H7 (cell line): Measurements from ENCODE around the gene FAM118A. TPM values are rescaled to one million over a fixed set of nuclear protein-coding genes. Genes with fewer than 3 reads are reported as not detected.
"Not testable (repeated sequence)": the region's sequence is repeated elsewhere in the genome, so short reads cannot be mapped to it uniquely, and the experiment has no call there.

Experiments
- DNase-seq: peaks from one replicate; pipeline ENCODE4 v3.0.0; 2012
- H3K27me3 ChIP-seq: 2 replicates; pipeline ENCODE4 v1.6.0; 2011; ENCODE audit warnings: mild to moderate bottlenecking, low read length; ENCODE audit not compliant: control insufficient read depth, insufficient read depth
- H3K36me3 ChIP-seq: replicated peaks from 2 replicates; pipeline ENCODE4 v1.5.1; 2011; ENCODE audit warnings: low read length; ENCODE audit not compliant: control insufficient read depth, insufficient read depth
- H3K4me3 ChIP-seq: 2 replicates; pipeline ENCODE4 v1.5.1; 2011; ENCODE audit warnings: low read depth, mild to moderate bottlenecking, control low read depth, low read length, moderate library complexity; ENCODE audit not compliant: insufficient read depth
- total RNA-seq: library from RNA; depleted of rRNA; stranded (reverse); fragments of >200 nt; shearing (Covaris generic); gene quantifications from 2 replicates; pipeline ENCODE4 v1.2.3, GENCODE V29; 2014

The FAM118A gene
- total RNA-seq, 1 experiment from 2014 or later: 15.7 TPM

DNA sequence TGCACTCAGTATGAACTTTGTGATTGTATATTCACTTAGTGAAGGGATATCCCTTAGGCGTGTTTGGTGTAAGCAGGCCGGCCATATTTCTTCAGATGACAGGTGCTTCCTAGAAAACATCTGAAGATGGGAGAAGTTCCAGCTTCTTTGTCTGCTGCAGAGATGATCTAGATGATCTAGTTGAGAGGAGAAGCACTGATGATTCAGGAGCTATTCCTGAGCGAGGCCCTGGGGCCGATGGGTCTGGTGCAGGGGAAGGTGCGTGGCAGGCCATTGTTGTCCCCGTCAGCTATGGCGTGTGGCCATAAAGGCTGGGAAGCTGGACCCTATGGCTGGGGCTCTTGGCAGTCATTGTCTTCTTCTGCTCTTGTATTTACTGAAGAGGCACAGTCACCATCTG is 14.0 kb downstream of the FAM118A start:
- no peak for DNase-seq
- Histone ChIP-seq H3K4me3 (no peak overlapping the region), H3K27me3 (no peaks in the 10 kb centered on the region), H3K36me3 (peaks cover 14% of the 10 kb centered on the region)

DNA sequence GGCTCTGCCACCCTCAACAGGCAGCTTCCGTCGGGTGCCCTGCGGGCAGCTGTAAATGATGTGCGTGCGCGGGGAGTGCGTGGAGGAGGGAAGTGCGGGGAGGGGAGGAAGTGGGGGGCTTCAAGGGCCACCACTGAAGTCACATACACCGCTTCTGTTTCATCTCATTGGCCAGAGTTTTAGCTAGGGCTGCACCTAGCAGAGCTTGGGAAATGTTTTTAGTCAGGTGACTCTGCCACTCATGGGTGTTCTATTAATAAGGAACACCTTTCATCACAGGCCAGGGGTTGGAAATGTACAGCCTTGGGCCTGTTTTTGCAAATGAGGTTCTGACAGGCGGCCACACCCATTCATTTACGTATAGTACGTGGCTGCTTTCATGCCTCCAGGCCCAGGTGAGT is 14.6 kb downstream of the FAM118A start:
- H3K4me3 ChIP-seq: no peak overlapping the region
- H3K27me3 ChIP-seq: no peaks in the 10 kb centered on the region
- DNase-seq: no peak
- H3K36me3 ChIP-seq: peaks cover 14% of the 10 kb centered on the region

DNA sequence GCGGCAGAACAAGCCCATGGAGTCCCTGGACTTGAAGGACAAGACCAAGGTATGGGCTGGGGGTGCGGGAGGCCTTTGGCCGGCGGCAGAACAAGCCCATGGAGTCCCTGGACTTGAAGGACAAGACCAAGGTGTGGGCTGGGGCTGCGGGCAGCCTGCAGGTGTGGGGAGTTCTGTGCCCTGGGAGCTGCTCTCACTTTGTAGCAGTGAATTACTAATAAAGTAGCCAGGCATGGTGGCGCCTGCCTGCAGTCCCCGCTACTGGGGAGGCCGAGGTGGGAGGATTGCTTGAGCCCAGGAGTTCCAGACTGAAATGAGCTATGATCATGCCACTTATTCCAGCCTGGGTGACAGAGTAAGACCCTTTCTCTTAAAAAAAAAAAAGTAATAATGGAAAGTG is 18.5 kb downstream of the FAM118A start:
- not testable (repeated sequence) for H3K27me3 ChIP-seq, DNase-seq, H3K36me3 ChIP-seq, H3K4me3 ChIP-seq

DNA sequence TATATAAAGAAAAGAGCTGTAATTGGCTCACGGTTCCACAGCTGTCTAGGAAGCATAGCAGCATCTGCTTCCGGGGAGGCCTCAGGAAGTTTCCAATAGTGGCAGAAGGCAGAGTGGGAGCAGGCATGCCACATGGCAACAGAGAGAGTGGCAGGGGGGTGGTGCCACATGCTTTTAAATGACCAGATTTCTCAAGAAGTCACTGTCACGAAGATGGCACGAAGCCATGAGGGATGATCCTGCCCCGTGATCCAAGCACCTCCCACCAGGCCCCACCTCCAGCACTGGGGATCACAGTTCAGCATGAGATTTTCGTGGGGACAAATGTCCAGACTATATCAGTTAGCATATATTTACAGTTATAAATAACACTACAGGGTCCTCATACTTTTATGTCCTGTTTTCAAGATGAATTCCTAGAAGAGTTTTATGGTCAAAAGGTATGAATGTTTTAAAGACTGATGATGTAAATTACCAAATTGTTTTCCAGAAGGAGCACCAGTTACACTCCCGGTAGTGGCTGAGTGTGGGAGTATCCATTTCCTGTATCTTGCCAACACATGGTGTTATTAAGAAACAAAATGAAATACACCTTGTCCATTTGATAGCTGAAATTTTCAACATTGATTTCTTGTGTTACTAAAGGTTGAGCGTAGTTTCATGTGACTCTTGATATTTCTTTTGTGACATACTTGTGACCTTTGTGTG is 19.2 kb downstream of the FAM118A start:
- H3K4me3 ChIP-seq: no peak overlapping the region
- H3K27me3 ChIP-seq: no peaks in the 10 kb centered on the region
- H3K36me3 ChIP-seq: peaks cover 6% of the 10 kb centered on the region
- DNase-seq: no peak

DNA sequence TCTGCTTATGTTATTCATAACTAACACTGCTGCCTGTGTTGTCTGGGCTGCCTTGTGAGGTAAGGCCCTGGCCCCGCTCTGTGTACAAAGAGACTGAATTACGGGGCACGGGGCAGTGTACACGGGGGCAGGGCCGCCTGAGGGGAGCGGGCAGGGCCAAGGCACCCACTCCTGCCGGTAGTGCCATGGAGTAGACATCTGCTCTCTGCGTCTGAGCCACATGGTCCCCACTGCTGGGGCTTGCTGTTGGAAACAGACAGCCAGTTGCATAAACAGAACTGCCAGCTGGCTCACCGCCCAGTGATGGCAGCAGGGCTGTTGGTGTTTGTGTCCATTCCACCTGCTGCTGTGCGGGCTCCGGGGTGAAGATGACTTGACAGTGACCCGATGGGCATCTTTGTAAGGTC is 19.8 kb downstream of the FAM118A start:
- DNase-seq: no peak
- Histone ChIP-seq H3K36me3 (peaks cover 7% of the 10 kb centered on the region), H3K4me3 (no peak overlapping the region), H3K27me3 (no peaks in the 10 kb centered on the region)

DNA sequence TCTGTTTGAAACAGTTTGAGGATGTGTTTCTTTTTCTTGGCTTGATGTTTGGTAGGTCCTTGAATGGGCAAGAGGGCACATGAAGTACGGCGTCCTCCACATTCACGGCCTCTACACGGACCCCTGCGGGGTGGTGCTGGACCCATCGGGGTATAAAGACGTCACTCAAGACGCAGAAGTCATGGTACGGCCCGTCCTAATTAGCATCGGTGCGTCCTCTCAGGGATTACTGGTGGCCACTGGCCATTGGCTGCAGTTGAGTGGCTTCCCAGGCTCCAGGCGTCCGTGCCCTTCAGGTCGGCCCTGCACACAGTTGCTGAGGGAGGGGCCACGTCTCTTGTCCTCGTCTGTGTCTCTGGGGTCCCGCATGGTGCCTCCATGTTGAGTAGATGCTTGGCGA is 20.8 kb downstream of the FAM118A start:
- Histone ChIP-seq H3K27me3 (no peaks in the 10 kb centered on the region), H3K4me3 (no peak overlapping the region), H3K36me3 (peaks cover 8% of the 10 kb centered on the region)
- no peak for DNase-seq

DNA sequence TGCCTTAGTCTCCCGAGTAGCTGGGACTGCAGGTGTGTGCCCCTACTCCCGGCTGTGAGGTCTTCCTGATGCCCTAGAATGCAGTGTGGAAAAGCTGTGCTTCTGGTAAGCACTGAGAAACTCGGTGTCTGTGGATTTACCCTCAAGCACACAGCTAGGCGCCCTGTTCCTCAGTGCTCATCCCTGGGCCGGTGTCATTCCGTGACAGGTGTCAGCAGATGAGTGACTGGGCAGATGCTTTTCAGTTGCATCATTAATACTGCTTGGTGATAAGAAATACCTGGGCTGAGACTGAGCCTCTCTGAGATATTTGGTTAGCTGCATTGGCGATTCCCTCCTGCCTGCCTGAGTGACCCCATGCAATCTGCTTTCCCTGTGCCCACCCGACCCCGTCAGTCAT is 21.8 kb downstream of the FAM118A start:
- Histone ChIP-seq H3K4me3 (no peak overlapping the region), H3K27me3 (no peaks in the 10 kb centered on the region), H3K36me3 (peaks cover 12% of the 10 kb centered on the region)
- DNase-seq: no peak

DNA sequence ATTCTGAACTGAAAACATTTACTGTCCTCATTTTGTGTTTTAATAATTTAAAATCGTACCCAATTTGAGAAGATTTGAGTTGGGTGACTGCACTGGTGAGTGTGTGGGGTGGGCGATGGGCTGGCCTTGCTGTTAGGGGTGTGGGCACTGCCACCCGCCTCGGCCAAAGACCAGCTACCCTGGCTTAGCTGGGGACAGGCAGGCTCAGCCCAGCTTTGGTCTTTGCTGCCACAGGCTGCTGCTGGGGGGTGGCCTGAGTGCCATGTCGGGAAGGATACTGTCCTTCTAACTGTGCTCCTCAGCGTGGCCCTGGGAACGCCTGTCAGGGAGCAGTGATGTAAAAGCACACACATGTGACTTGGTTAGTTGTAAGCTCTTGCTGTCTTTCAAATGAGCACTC is 22.3 kb downstream of the FAM118A start:
- Histone ChIP-seq H3K27me3 (no peaks in the 10 kb centered on the region), H3K4me3 (no peak overlapping the region), H3K36me3 (peaks cover 14% of the 10 kb centered on the region)
- DNase-seq: no peak

DNA sequence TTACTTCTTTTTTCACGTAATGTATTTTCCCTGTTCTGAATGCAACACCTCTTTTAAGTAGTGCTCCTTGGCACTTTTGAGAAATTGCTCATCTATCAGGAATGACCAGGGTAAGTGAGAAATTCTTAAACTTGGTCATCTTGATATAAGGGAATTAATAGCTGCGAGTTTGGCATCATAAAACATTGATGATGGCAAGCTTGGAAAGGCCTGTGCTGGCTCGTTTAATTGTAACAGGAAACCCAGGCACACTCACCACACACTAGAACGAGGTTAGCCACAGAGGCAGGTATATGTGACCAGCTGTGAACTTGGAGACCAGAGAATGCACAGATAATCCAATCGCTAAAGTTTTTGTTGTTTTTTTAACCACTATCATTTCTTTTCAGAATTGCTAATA is 24.3 kb downstream of the FAM118A start:
- no peak for DNase-seq
- Histone ChIP-seq H3K4me3 (no peak overlapping the region), H3K27me3 (no peaks in the 10 kb centered on the region), H3K36me3 (peaks cover 13% of the 10 kb centered on the region)

DNA sequence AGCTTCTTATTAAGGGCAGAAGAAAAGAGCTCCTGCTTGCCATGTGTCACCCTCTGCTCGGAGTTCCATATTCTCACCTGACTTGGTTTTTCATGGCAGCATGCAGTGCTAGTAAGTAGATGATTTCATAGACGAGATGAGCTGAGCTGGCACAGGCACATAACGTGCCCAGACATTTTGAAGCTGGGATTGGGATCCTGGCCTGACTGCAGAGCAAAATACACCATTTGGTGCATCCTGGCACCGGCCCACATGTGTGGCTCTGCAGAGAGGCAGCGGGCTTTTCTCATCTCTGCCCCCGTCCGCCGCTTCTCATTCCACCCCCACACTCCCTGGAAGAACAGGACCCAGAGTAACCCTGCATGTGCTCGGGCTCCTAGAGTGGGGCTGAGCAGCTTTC is 24.8 kb downstream of the FAM118A start:
- Histone ChIP-seq H3K36me3 (peaks cover 13% of the 10 kb centered on the region), H3K27me3 (no peaks in the 10 kb centered on the region), H3K4me3 (no peak overlapping the region)
- no peak for DNase-seq

DNA sequence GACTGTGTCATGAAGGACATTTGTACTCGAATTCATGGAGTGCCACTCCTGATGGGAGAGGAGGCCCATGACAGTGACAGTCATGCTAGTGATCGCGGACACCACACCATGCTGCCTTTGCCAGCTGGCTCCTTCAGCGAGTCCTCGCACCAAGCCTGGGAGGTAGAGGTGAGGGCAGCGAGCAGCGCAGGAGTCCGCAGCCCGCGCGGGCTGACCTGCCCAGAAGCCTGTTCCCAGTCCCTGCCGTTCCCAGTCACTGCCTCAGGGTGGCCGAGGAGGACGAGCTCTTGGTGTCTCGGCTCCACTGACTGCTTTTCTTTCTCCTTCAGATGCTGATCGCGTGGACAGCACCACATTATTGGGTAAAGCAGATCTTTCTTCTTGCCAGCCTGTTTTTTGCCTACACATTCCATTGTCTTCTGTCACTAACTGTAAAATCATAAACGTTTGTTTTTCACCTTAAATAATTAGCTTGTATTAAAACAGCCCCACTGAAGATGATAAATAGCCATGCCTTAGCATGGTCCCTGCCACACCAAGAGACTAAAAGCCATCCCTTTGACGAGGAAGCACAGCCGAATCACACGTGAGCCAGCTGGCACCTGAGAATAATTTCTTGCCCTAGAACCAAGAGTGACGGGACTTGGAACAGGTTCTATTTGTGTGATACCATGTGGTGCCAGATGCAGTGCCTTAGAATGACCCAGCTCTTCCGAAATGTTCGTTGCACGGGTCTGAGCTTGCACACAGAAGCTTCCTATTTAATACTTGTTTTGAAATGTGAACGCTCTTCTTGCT is 25.5 kb downstream of the FAM118A start:
- H3K36me3 ChIP-seq: peaks cover 15% of the 10 kb centered on the region
- H3K27me3 ChIP-seq: no peaks in the 10 kb centered on the region
- H3K4me3 ChIP-seq: no peak overlapping the region
- DNase-seq: peak; percentile 85

DNA sequence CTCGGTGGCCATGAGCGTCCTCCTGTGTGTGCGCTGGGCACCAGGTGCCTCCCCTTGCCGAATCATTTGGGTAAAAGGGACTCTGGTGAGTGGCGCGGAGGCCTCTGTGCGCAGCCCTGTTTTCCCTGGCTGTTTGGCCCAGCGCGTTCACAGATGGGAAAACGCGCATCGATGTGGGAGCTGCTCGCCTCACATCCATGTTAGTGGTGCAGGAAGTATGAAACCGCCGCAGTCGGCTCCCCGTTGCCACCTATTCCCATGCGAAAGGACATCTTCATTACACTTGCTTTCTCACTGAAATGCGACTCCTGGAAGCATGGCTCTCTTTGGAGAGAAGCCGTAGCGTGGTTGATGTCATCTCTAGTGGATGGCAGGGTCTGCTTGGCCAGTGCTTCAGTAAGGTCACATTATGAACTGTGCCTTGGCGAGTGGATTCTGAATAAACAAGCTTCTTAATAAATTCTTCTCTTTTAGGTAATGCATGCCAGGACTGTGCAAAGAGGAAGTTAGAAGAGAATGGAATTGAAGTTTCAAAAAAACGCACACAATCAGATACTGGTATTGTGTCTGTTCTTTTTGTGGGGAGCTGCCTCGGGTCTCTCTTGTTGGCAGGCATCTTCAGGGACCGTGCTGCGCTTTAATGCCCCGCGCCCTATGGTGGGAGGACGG is 26.3 kb downstream of the FAM118A start:
- no peak overlapping the region for H3K4me3 ChIP-seq

DNA sequence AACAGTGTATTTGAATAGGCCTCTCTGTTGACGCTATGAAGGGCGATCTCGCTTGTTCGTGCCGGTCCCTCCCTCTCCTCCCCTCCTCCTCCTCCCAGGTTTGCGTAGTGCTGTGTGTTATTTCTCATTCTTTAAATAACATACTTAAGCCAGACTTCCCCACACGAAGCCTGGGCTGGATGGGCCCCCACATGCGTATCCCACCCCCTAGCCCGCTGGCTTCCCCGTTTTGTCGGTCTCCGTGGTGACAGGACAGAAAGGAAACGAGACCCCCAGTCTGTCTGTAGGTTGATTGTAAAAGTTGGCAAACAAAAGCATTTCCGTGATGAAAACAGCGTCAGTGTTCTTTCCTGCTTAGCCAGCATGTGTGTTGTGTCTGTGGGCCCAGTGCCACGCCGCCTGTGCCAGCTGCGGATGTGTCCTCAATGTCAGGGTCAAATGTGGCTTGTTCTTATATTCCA is 27.3 kb downstream of the FAM118A start:
- H3K27me3 ChIP-seq: no peaks in the 10 kb centered on the region
- no peak overlapping the region for H3K4me3 ChIP-seq
- DNase-seq: no peak
- H3K36me3 ChIP-seq: peaks cover 18% of the 10 kb centered on the region

More for the DNA sequence above, 26.3 kb downstream of the FAM118A start:
- DNase-seq: no peak
- no peaks in the 10 kb centered on the region for H3K27me3 ChIP-seq
- peaks cover 17% of the 10 kb centered on the region for H3K36me3 ChIP-seq

DNA sequence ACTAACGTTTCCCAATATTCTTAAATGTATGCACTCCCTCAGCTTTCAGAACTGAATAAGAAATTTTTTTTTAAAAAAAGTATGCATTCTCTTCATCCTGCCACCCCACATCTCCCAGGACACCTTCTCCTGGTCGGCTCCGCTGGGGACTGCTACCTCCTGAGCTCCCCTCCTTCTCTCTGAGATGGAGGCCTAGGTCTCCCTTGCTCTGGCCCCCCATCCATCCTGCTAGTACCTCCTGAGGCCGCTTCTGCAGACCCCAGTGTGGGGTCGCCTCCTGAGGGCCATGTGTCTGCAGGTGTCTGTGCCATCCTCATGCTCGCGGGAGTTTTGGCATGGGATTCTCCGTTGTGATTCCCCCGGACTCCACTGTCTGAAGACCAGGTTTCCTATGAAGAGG is 27.8 kb downstream of the FAM118A start:
- Histone ChIP-seq H3K27me3 (no peaks in the 10 kb centered on the region), H3K4me3 (no peak overlapping the region), H3K36me3 (peaks cover 17% of the 10 kb centered on the region)
- DNase-seq: no peak

DNA sequence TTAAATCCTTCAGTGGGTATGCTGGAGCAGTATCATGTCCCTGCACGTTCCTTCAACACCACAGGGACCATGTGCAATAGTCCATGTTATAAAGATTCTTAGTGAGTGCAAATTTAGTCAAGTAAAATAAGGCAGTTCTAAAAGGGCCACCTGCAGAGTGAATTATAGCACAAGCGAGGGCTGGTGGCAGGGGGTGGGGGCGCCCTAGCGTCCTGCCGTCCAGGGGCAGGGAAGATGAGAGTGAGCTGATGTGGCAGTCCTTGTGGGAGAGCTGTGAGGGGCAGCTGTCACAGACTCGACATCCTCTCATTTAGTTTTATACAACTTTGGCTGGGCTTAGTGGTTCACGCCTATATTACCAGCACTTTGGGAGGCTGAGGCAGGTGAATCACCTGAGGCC is 29.1 kb downstream of the FAM118A start:
- H3K4me3 ChIP-seq: no peak overlapping the region
- peaks cover 17% of the 10 kb centered on the region for H3K36me3 ChIP-seq
- no peaks in the 10 kb centered on the region for H3K27me3 ChIP-seq
- DNase-seq: peak; percentile 36
